Hypothalamus (tissue), 51 donors: ENCODE measurements around the gene IGSF9B.
A peak's percentile ranks its signal among the peaks of the same experiment; 100 is the strongest.

Source experiments
- DNase-seq, 51 donors: peaks; one replicate each; lab custom pipeline; 2025; lab: John Stamatoyannopoulos, UW

Gene IGSF9B

DNA sequence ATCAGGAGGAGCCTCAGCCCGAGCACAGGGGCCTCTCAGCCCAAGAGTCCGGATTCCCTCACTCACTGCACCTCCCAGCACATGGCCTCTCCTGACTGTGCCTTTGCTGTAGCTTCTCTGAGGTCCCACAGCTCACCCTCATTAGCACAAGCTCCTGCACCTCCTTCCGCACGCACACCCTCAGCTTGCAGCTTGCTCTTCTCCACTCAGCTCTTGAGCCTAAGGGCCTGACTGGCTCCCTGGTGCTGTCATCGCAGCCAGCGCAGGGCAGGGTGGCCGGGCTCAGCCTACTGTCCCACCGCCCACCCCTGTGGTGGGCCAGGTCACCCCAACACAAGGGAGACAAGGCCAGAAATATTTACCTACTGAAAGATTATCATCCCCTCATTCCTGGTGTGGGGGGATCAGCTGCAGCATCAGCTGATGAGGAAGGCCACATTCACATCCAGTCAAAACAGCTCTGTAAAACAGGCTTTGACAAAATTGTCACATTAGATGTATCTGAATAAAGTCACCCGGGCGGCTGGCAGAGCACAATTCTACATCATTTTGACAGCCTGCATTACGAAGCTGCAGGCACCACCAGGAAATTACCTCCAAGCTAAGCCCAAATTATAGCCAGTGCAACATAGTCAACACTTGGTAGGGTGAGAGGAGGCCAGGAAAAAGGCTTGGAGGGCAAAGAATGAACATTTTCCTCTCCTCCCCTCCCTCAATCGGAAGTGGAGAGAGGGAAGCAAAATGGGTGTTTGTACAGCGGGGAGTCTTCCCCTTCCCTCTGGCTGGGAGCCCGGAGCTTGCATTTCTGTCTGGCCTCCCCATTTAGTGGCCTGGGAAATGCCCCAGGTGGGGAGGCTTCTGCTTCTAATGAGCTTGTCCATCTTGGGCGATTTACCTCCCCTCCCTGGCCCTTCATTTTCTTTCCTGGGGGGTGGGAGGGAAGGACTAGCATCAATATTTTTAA is 29.5 kb upstream of the IGSF9B start:
- DNase-seq: no peak

DNA sequence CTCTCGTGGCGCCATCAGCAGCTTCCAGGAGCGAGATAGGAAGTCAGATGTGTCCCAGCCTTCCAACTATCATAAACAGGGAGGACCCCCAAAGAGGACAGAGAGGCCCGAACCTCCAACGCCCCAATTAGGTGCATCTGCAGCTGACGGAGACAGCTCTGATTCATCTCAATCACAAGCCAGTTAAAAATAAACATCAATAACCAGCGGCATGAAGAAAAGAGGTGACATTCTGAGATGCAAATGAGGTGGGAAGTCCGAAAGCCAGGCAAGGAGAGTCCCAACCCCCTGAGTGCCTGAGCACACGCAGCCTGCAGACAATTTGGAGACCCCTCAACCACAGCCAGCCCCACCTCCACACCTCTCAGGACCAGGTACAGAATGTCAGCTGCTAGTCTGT is 28.1 kb upstream of the IGSF9B start:
- DNase-seq: no peak

- no peak for DNase-seq
Measured at GRCh38 chr11:133983660-133984316, 27.0 kb upstream of the IGSF9B start.

GRCh38 chr11:133982876-133983275 is 26.1 kb upstream of the IGSF9B start:
- no peak for DNase-seq

GRCh38 chr11:133982151-133982550 is 25.4 kb upstream of the IGSF9B start:
- DNase-seq: no peak

GRCh38 chr11:133981156-133981555 is 24.4 kb upstream of the IGSF9B start:
- DNase-seq: no peak

GRCh38 chr11:133980665-133981064 is 23.9 kb upstream of the IGSF9B start:
- DNase-seq: no peak

GRCh38 chr11:133978794-133979193 is 22.0 kb upstream of the IGSF9B start:
- no peak for DNase-seq

DNA sequence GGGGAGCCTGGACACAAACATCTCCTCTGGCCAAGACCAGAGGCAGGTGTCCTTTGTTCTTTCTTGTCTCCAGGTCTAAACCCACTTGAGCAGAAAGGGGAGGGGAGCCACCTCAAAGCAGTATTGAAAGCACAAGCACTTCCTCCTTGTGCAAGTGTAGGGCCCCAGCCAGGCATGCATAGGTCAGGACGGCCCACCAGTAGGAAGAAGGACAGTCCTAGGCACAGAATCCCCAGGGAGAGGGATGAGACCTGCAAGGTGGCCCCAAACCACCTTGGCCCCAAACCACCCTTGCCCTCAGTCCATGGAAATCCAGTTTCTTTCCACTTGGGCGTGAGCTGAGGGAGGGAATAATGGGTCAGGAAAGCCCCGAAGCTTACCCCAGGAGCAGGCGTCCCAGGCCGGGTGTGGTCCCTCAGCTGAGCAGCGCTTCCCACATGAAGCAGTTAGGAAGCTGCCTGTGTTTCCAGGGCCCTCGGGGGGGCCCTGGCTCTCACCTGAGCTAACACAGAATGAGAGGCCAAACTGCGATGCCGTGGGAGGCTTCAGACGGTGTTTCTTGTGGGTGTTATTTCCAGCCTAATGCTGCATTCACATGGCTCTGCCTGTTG is 20.4 kb upstream of the IGSF9B start:
- no peak for DNase-seq

DNA sequence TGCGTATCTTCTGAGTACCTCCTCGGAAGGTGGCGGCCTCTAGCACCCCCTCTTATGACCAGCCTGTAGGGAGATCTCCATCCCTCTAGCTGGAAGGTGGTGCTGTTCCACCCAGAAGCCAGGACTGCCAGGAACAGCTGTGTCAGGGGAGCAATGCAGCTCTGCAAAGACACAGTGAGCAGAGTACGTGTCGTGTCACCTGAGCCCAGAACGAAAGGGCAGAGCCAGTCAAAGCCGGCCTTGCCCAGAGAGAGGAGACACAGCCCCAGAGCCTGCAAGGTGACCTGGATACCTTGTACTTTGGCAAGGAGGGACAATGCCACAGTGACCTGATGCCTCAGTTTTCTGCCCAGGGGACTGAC is 18.7 kb upstream of the IGSF9B start:
- no peak for DNase-seq

DNA sequence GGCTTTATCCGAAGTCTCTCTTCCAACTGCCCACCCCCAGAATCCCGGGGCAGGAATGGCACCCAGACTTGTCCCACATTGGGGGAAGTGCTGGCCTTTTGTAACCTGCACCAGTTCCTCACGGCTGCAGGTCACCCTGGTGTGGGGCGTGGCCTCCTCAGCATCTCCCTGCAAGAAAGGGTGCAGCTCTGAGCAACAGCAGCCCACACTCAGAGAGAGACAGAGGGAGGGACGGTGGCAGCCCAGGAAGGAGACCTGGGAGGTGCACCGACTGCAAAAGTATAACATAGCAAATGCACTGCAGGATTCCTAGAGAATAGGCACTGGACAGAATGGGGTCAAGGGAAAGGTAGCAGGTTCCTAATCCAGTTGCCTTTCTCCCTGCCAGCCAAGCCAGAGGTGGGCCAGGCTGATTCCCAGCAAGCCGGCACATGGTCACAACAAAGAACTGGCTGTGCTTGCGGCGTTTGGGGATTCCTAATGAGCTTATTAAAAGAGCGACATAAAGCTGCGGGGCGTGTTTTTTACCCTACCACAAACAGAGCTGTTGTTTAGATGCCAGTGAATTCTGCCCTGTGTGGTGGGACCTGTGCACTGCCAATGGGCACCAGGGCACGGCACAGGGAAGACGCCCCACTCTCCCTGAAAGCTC is 18.2 kb upstream of the IGSF9B start:
- DNase-seq: no peak

- DNase-seq: no peak
Measured at GRCh38 chr11:133971881-133972280, 15.1 kb upstream of the IGSF9B start.

GRCh38 chr11:133969112-133969511 is 12.3 kb upstream of the IGSF9B start:
- no peak for DNase-seq

GRCh38 chr11:133968300-133968699 is 11.5 kb upstream of the IGSF9B start:
- DNase-seq: no peak

DNA sequence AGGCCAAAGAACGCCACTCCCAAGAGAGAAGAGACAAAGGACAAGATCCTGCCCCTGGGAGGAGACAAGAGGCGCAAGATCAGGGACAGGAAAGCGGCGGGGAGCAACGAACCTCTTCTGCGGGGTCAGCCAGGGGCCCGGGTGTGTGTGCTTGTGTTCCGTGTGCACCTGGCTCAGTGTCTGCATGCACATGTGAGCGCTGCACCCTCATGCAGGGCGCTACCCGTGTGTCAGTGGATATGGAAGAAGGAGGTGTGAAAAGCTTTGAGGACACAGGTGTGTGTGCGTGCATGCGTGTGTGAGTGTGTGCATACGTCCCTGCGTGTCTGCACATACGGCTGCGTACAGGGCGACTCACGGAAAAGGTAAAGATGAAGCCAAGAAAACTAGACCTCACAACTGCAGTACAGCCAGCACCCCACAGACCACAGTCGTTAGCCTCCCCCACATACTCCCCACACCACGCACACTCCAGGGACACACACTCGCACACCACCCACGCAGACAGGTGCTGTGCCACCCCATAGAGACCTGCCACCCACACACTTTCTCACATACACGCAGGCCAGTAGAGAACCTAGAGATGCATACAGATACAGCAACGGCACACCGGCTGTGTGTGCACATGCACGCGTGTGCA is 11.0 kb upstream of the IGSF9B start:
- no peak for DNase-seq

GRCh38 chr11:133966921-133967598 is 10.3 kb upstream of the IGSF9B start:
- DNase-seq: peak in 31 of 51 donors; percentile 11 to 75 (median 43)

GRCh38 chr11:133966172-133966651 is 9.4 kb upstream of the IGSF9B start:
- DNase-seq: peak in 16 of 51 donors; percentile 18 to 68 (median 42)

GRCh38 chr11:133965031-133965601 is 8.3 kb upstream of the IGSF9B start:
- peak in 7 of 51 donors; percentile 23 to 61 (median 37) for DNase-seq

DNA sequence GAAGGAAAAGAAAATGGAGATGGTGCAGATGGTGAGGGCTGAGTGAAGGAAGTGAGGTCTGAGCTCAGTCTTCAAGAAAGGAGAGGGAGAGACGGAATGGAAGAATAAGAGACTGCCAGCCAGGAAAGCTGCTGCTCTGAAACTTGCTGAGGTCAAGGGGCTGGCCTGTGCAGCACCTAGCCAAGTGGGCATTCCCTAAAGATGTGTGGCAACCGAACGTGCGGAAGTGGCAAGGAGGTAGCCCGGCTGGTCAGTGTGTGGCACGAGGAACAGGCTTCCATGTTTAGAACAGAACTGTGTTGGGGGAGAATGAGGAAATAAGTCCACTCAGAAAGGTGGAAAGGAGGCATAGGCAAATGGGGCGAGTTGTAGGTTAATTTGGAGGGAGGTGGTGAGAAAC is 7.6 kb upstream of the IGSF9B start:
- no peak for DNase-seq
